Smooth muscle cell of the brain vasculature (primary cell): ENCODE results near the gene ADRA1B.

ENCODE experiments used
- DNase-seq: peaks from one replicate; pipeline ENCODE4 v3.0.0-alpha.2; 2012; ENCODE audit warnings: low read depth, low spot score

Gene ADRA1B

DNA sequence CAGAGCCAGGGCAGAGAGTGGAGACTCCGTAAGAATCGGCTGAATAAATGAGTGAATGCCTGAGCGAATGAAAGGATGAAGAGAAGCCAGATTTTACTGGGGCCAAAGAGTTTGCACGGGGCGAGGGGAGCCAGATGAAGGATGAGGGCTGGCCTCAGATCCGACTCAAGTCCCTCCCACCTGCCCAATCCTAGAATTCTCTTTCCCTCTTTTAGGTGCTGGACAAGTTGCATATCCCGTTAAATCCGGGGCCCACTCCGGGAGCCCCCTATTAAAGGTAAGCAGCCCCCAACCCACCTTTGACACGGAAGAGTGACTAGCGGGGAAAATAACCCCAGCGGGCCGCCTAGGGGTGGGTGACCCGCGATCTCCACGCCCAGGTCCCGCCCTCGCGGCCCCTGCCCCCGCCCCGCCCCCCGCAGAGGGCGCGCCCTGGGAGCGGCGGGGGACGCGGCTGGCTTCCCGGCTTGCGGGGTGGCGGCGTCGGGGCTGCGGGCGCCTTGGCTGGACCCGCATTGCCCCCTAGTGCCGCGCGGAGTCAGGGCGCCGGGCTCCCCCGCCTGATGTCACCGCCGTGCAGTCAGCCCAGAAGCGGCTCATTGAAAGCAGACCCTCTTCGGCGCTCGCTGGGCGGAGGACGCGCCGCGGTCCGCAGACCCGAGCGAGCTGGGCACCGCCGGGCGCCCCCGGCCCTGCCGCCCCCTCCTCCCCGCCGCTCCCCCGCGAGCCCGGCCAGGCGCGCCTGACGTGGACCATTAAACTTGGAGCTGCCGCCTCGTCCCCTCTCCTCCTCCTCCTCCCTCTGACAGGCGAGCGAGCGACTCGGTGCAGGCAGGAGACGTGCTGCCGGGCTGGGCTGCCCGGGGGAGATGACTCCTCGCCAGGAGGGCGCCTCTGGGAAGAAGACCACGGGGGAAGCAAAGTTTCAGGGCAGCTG, at the start of gene ADRA1B:
TSS of gene ADRA1B (plus strand) at position 579 of the 937 bp plus-strand sequence. CDS start 424 bp downstream, outside the sequence.
- no peak for DNase-seq

DNA sequence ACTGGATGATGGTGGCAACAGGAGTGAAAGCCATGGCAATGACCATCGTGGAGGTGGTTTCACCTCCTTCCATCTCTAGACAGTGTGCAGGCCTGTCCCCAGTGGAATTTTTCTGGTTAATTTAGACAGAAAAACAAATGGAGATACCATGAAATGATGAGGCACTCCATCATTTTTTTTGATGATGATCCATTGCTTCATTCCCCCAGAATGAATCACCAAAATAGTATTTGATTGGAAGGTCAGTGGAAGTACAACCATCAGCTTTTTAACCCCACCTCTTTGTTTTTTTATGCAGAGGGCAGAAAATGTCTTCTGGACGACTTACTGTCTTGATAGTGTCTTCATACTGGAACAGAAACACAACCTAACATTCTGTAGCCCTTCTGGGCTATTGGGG, 42.6 kb upstream of the ADRA1B start:
- no peak for DNase-seq

GRCh38 chr5:159874263-159874662, 42.0 kb upstream of the ADRA1B start:
- DNase-seq = no peak

- DNase-seq = no peak
Measured at GRCh38 chr5:159877016-159877415, 39.3 kb upstream of the ADRA1B start.

DNA sequence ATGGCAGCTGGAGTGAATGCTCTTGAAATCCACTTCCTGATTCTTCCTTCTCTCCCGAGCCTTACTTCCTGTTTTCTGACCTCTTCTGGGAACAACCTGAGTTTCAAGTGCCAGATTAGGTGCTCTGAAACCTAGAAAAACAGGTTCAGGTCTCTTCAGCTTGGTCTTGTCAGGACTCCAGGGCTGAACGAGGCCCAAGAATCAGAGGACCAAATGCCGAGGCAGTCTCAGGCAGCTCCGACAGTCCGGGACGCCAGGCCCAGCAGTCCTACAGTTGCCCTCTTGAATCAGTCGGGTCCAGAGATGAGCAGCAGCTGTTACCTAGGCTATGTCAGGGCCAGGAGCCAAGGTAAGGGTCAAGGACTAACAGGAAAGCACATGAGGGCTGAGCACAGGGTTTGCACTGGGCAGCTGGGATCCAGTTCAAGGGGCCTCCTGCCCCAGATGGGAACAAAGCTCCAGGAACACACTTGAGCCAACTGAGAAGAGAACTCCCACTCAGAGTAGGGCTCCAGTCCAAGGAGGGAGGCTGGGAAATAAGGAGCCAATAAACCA, 38.3 kb upstream of the ADRA1B start:
- DNase-seq = no peak

DNA sequence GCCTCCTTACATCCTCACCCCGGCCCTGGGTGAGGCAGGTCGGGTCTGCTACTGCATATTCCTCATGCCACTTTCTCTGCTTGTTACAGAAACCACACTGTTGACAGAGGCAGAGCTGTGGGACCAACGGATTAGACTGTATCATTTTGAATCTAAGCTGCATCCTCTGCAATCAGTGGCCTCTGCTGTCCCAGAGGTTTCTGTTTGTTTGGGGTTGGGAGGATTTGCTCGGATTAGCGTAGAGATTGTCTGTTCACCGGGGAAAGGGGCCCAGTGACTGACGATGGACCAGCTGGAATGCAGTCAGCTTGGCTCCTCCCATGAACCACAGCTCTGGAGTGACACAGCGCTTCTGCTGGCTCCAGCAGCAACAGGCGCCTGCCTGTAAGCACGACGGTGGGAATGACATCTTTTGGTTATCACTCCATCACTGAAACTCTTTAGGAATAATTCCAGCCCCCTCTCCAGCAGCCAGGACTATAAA, 37.3 kb upstream of the ADRA1B start:
- DNase-seq = no peak

- DNase-seq = no peak
Measured at GRCh38 chr5:159880676-159881075, 35.6 kb upstream of the ADRA1B start.

- no peak for DNase-seq
Measured at GRCh38 chr5:159881967-159882366, 34.3 kb upstream of the ADRA1B start.

GRCh38 chr5:159883522-159883950, 32.7 kb upstream of the ADRA1B start:
- no peak for DNase-seq

DNA sequence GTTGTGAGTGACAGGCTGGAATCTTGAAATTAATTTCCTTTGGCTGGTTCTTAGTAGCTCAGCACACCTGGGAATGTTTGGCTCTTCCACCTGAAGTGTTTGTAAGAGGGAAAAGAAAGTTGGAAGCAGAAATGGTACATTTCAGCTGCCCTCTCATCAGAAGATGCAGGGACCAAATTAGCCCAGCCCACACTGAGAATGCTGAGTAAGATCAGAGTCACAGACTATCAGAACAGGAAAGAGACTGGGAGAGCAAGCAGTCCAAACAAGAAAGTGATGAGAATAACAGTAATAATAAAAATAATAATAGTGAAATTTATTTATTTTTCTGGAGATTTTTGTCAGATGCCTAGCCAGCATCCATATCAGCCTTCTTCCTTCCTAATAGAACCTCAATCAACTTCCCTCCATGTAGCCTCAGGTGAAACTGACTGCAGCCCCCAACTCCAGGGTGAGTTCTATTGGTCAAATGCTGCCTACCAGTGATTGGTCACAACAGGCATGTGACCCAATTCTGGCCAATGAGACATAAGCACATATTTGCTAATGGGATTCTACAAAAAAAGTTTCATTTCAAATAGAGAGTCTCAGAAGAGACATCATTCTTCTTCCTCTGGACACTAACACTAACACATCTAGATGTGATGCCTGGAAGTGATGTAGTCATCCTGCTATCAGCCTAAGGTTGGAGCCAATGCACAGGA, 31.2 kb upstream of the ADRA1B start:
- DNase-seq = no peak

GRCh38 chr5:159886296-159886695, 30.0 kb upstream of the ADRA1B start:
- no peak for DNase-seq

GRCh38 chr5:159887050-159887449, 29.2 kb upstream of the ADRA1B start:
- DNase-seq = no peak

GRCh38 chr5:159888860-159889259, 27.4 kb upstream of the ADRA1B start:
- DNase-seq = no peak

DNA sequence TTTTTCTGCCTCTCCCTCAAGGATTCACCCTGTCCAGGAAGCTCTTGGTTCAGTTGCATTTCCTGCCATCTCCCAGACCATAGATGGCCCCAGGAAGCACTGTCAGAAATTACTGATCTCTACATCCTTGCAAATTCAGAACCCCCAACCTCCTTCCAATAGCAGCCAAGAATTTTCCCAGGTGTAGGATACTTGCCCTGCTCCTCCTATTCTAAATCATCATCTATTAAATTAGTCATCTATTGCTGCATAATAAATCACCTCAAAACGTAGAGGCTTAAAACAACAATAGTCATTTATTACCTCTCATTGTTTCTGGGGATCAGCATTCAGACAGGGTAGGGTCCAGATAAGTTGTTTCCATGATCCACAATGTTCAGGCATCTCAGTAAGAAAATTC, 26.1 kb upstream of the ADRA1B start:
- no peak for DNase-seq

DNA sequence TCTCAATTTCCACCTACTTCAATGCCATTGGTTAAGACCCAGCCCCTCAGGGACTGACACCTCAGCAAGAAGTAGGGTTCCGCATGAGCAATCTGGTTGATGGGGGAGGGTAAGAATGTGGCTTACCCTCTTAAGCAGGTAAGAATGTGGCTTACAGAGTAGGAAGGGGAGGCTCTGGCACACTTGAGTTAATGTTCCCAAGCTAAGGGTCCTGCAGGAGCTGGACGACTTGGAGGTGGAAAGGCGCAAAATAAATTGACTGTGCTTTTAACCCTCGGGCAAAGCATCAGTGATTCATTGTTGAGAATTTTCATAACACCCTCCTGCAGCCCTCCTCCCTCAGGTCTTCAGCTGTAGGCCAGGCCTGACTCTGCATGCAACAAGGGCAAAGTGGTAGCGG, 24.9 kb upstream of the ADRA1B start:
- DNase-seq = no peak

- DNase-seq = no peak
Measured at GRCh38 chr5:159893040-159893695, 23.1 kb upstream of the ADRA1B start.

DNA sequence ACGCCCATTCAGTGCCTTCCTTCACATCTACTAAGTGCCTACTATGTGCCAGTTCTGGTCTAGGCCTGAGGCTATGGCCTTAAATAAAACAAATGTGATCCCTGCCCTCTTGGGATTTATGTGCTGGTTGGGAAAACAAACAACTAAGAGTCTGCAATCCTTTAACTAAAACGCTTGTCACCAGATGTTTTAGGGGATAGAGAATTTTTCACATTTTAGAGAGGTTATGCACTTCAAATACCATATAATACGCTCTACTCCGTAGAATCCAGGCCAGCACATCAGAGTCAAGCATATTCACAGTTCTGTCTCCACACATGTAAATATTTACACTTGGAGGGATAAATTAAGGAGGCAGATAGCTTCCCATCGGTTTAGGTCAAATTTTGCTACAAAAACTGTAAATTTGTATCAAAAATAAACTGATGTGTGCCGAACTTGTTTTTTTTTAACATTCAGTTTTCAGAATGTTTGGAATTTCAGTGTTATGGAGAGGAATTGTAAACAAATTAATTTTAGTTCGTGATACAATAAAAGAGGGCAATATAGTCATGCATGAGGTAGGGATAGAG, 22.0 kb upstream of the ADRA1B start:
- no peak for DNase-seq

GRCh38 chr5:159897786-159898393, 18.4 kb upstream of the ADRA1B start:
- no peak for DNase-seq

GRCh38 chr5:159899067-159900049, 16.9 kb upstream of the ADRA1B start:
- DNase-seq = no peak

DNA sequence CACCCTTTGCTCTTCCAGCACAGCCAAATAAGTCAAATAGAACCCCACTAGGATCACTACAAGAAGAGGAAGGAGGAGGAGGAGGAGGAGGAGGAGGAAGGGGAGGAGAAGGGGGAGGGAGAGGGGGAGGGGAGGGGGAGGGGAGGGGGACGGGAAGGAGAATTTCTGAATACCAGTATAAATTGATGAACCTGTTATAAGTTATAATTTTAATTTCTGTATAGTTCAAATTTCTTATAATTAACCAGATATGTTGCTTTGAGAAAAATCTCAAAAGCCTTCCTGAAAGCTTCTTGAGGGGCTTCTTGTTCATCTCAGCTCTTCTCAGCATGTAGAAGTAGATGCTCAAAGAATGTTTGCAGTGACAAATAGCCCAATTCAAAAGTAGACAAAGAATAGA, 15.0 kb upstream of the ADRA1B start:
- DNase-seq = no peak
